ENCODE measurements around the gene LRCH4. TPM values are rescaled to one million over a fixed set of nuclear protein-coding genes. Genes with fewer than 3 reads are reported as not detected.

The LRCH4 gene
- total and polyA plus RNA-seq, 2 of the 13 experiments (the other 11 are each of a cell fraction or from before 2014, with no cell fraction given) = 7.0 to 9.3 TPM

DNA sequence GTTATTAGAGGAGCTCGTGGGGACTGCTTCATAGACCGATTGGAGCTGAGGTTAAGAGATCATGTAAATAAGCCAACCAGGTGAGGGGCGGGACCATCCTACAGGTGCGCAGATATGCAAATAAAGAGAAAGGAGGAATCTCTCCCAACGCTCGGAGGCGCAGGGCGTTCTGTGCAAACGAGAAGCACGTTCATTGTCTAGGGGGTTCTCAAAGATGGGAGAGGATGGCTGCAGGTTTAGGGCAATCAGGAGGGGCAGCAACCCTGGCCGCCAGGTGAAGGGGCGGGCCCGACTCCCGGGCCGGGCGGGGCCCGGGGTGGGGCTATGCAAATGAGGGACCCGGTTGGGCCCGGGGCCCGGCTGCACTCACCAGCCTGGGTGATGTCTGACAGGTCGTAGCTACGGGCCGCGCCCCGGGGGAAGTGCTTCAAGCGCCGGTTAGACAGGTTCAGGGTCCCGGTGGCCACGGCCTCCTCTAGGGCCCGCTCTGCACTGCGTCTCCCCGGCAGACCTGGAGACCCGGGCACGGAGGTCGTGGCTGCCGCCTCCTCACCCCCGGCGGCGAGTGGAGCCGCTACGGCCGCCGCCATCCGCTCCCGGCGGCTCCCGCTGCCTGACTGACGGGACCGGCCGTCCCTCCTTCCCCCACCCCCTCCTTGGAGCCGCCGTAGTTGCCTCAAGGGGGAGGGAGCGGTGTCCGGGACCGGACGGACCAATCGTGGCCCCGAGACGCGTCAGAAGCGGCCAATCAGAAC lies at the start of gene LRCH4 (continued):
- TF ChIP-seq, protein P1, sequence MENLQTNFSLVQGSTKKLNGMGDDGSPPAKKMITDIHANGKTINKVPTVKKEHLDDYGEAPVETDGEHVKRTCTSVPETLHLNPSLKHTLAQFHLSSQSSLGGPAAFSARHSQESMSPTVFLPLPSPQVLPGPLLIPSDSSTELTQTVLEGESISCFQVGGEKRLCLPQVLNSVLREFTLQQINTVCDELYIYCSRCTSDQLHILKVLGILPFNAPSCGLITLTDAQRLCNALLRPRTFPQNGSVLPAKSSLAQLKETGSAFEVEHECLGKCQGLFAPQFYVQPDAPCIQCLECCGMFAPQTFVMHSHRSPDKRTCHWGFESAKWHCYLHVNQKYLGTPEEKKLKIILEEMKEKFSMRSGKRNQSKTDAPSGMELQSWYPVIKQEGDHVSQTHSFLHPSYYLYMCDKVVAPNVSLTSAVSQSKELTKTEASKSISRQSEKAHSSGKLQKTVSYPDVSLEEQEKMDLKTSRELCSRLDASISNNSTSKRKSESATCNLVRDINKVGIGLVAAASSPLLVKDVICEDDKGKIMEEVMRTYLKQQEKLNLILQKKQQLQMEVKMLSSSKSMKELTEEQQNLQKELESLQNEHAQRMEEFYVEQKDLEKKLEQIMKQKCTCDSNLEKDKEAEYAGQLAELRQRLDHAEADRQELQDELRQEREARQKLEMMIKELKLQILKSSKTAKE (CRISPR knock-in tag; IDR thresholded peaks at IDR 0.05; ENCODE audit: borderline replicate concordance) = no peak
- TF ChIP-seq, protein P2, sequence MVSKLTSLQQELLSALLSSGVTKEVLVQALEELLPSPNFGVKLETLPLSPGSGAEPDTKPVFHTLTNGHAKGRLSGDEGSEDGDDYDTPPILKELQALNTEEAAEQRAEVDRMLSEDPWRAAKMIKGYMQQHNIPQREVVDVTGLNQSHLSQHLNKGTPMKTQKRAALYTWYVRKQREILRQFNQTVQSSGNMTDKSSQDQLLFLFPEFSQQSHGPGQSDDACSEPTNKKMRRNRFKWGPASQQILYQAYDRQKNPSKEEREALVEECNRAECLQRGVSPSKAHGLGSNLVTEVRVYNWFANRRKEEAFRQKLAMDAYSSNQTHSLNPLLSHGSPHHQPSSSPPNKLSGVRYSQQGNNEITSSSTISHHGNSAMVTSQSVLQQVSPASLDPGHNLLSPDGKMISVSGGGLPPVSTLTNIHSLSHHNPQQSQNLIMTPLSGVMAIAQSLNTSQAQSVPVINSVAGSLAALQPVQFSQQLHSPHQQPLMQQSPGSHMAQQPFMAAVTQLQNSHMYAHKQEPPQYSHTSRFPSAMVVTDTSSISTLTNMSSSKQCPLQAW (CRISPR knock-in tag; IDR thresholded peaks at IDR 0.05) = peak; percentile 86
- TF ChIP-seq, protein P3, sequence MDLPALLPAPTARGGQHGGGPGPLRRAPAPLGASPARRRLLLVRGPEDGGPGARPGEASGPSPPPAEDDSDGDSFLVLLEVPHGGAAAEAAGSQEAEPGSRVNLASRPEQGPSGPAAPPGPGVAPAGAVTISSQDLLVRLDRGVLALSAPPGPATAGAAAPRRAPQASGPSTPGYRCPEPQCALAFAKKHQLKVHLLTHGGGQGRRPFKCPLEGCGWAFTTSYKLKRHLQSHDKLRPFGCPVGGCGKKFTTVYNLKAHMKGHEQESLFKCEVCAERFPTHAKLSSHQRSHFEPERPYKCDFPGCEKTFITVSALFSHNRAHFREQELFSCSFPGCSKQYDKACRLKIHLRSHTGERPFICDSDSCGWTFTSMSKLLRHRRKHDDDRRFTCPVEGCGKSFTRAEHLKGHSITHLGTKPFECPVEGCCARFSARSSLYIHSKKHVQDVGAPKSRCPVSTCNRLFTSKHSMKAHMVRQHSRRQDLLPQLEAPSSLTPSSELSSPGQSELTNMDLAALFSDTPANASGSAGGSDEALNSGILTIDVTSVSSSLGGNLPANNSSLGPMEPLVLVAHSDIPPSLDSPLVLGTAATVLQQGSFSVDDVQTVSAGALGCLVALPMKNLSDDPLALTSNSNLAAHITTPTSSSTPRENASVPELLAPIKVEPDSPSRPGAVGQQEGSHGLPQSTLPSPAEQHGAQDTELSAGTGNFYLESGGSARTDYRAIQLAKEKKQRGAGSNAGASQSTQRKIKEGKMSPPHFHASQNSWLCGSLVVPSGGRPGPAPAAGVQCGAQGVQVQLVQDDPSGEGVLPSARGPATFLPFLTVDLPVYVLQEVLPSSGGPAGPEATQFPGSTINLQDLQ (CRISPR knock-in tag; IDR thresholded peaks at IDR 0.05) = no peak; the same call in 1 of the 2 replicates
- TF ChIP-seq, protein P4, sequence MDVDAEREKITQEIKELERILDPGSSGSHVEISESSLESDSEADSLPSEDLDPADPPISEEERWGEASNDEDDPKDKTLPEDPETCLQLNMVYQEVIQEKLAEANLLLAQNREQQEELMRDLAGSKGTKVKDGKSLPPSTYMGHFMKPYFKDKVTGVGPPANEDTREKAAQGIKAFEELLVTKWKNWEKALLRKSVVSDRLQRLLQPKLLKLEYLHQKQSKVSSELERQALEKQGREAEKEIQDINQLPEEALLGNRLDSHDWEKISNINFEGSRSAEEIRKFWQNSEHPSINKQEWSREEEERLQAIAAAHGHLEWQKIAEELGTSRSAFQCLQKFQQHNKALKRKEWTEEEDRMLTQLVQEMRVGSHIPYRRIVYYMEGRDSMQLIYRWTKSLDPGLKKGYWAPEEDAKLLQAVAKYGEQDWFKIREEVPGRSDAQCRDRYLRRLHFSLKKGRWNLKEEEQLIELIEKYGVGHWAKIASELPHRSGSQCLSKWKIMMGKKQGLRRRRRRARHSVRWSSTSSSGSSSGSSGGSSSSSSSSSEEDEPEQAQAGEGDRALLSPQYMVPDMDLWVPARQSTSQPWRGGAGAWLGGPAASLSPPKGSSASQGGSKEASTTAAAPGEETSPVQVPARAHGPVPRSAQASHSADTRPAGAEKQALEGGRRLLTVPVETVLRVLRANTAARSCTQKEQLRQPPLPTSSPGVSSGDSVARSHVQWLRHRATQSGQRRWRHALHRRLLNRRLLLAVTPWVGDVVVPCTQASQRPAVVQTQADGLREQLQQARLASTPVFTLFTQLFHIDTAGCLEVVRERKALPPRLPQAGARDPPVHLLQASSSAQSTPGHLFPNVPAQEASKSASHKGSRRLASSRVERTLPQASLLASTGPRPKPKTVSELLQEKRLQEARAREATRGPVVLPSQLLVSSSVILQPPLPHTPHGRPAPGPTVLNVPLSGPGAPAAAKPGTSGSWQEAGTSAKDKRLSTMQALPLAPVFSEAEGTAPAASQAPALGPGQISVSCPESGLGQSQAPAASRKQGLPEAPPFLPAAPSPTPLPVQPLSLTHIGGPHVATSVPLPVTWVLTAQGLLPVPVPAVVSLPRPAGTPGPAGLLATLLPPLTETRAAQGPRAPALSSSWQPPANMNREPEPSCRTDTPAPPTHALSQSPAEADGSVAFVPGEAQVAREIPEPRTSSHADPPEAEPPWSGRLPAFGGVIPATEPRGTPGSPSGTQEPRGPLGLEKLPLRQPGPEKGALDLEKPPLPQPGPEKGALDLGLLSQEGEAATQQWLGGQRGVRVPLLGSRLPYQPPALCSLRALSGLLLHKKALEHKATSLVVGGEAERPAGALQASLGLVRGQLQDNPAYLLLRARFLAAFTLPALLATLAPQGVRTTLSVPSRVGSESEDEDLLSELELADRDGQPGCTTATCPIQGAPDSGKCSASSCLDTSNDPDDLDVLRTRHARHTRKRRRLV (CRISPR knock-in tag; IDR thresholded peaks at IDR 0.05) = peak; percentile 99
- no peak for TF ChIP-seq ZNF367 (CRISPR knock-in tag; IDR thresholded peaks at IDR 0.05; ENCODE audit: borderline replicate concordance)
- TF ChIP-seq FOXK1 (CRISPR knock-in tag; IDR thresholded peaks at IDR 0.05; ENCODE audit: borderline replicate concordance, low read depth) = peak; percentile 44; the same call in 1 of the 2 replicates
- TF ChIP-seq EP300 (IDR thresholded peaks at IDR 0.05; ENCODE audit: low read depth in 2 of 2, low read length in 2 of 2) = peak; percentile 24 to 67; a peak in 2 of 4 replicates
- peak; percentile 46; the same call in 1 of the 2 replicates for TF ChIP-seq EP300 (CRISPR knock-in tag; IDR thresholded peaks at IDR 0.05; ENCODE audit: borderline replicate concordance)
- TF ChIP-seq, protein P5, sequence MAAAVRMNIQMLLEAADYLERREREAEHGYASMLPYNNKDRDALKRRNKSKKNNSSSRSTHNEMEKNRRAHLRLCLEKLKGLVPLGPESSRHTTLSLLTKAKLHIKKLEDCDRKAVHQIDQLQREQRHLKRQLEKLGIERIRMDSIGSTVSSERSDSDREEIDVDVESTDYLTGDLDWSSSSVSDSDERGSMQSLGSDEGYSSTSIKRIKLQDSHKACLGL (CRISPR knock-in tag; IDR thresholded peaks at IDR 0.05) = peak; percentile 74
- TF ChIP-seq KLF6 (CRISPR knock-in tag; IDR thresholded peaks at IDR 0.05) = peak; percentile 82; the same call in 1 of the 2 replicates
- TF ChIP-seq RBFOX2 (IDR thresholded peaks at IDR 0.05; ENCODE audit: low read depth, low read length) = peak; percentile 93
- no peak for TF ChIP-seq KLF13 (CRISPR knock-in tag; IDR thresholded peaks at IDR 0.05)
- peak; percentile 61 for TF ChIP-seq SKI (IDR thresholded peaks at IDR 0.05; ENCODE audit: partially characterized antibody)

Data from HepG2 (cell line).